Loucy (cell line): ENCODE results near the gene CENPP.
A peak's percentile ranks its signal among the peaks of the same experiment; 100 is the strongest.

Experiments used
- H2AFZ ChIP-seq: fragments of 200-600 bp; sonication (generic); 2 replicates; pipeline ENCODE4 v1.6.0; 2016; ENCODE audit warnings: antibody characterized with exemption, mild to moderate bottlenecking, low read length, moderate library complexity
- H3F3A ChIP-seq: fragments of 200-600 bp; 2 replicates; pipeline ENCODE4 v1.6.0; 2016; ENCODE audit warnings: antibody characterized with exemption, low read depth, mild to moderate bottlenecking
- H3K27me3 ChIP-seq: fragments of 200-600 bp; sonication (generic); 2 replicates; pipeline ENCODE4 v1.6.1; 2014; ENCODE audit warnings: low read length, mild to moderate bottlenecking; ENCODE audit not compliant: insufficient read depth, poor library complexity, severe bottlenecking
- H3K36me3 ChIP-seq: fragments of 200-600 bp; sonication (generic); 2 replicates; pipeline ENCODE4 v1.6.1; 2016; ENCODE audit warnings: low read length; ENCODE audit not compliant: insufficient read depth
- H3K4me1 ChIP-seq: fragments of 200-600 bp; sonication (generic); 2 replicates; pipeline ENCODE4 v1.5.1; 2014; ENCODE audit warnings: low read length, mild to moderate bottlenecking; ENCODE audit not compliant: insufficient read depth, poor library complexity, severe bottlenecking
- H3K4me2 ChIP-seq: fragments of 200-600 bp; sonication (generic); 2 replicates; pipeline ENCODE4 v1.6.0; 2014; ENCODE audit warnings: antibody characterized with exemption, low read length, low read depth, mild to moderate bottlenecking; ENCODE audit not compliant: poor library complexity, severe bottlenecking
- H3K4me3 ChIP-seq: fragments of 200-600 bp; sonication (generic); 2 replicates; pipeline ENCODE4 v1.5.1; 2014; ENCODE audit warnings: low read length, mild to moderate bottlenecking, mixed read lengths; ENCODE audit not compliant: poor library complexity, severe bottlenecking
- H3K79me2 ChIP-seq: fragments of 200-600 bp; sonication (generic); 2 replicates; pipeline ENCODE4 v1.6.1; 2014; ENCODE audit warnings: low read length; ENCODE audit not compliant: insufficient read depth
- H3K9ac ChIP-seq: fragments of 200-600 bp; sonication (generic); 2 replicates; pipeline ENCODE4 v1.6.0; 2014; ENCODE audit warnings: mild to moderate bottlenecking, low read depth, low read length, moderate library complexity; ENCODE audit not compliant: poor library complexity, severe bottlenecking
- H3K9me2 ChIP-seq: fragments of 200-600 bp; sonication (generic); replicated peaks from 2 replicates; pipeline ENCODE4 v1.6.1; 2016; ENCODE audit warnings: low read depth, low read length, mixed read lengths
- H3K9me3 ChIP-seq: fragments of 200-600 bp; sonication (generic); 2 replicates; pipeline ENCODE4 v1.6.1; 2014; ENCODE audit warnings: mild to moderate bottlenecking, antibody characterized with exemption, low read length, low read depth; ENCODE audit not compliant: insufficient read depth
- H4K20me1 ChIP-seq: fragments of 200-600 bp; sonication (generic); 2 replicates; pipeline ENCODE4 v1.6.0; 2014; ENCODE audit warnings: antibody characterized with exemption, low read length, mild to moderate bottlenecking; ENCODE audit not compliant: insufficient read depth, poor library complexity, severe bottlenecking
- CTCF ChIP-seq: fragments of 200-600 bp; sonication (generic); conservative IDR thresholded peaks from 2 replicates; pipeline ENCODE4 v1.5.1; 2014; ENCODE audit warnings: mild to moderate bottlenecking, antibody characterized with exemption, low read length
- EZH2phosphoT487 ChIP-seq: fragments of 200-600 bp; IDR thresholded peaks from 2 replicates; pipeline ENCODE4 v1.6.1; 2018; ENCODE audit warnings: antibody characterized with exemption, mild to moderate bottlenecking, moderate library complexity, borderline replicate concordance

CENPP gene

GRCh38 chr9:92438900-92439526 is 113.3 kb downstream of the CENPP start:
- Histone ChIP-seq H2AFZ (no peak overlapping the region), H3K9ac (no peak overlapping the region), H3K9me2 (no peaks in the 10 kb centered on the region), H3K27me3 (no peaks in the 10 kb centered on the region), H3K4me2 (no peak overlapping the region), H3K9me3 (no peaks in the 10 kb centered on the region), H3K4me1 (peaks cover 4% of the 10 kb centered on the region), H3F3A (no peaks in the 10 kb centered on the region), H3K4me3 (no peak overlapping the region), H4K20me1 (no peaks in the 10 kb centered on the region), H3K79me2 (no peaks in the 10 kb centered on the region), H3K36me3 (no peaks in the 10 kb centered on the region)
- peak; percentile 48; the same call in 1 of the 2 replicates for TF ChIP-seq CTCF
- TF ChIP-seq EZH2phosphoT487: no peak

- Histone ChIP-seq H2AFZ (no peak overlapping the region), H3K36me3 (no peaks in the 10 kb centered on the region), H3K4me2 (no peak overlapping the region), H3K4me3 (no peak overlapping the region), H3F3A (no peaks in the 10 kb centered on the region), H3K27me3 (no peaks in the 10 kb centered on the region), H3K79me2 (no peaks in the 10 kb centered on the region), H3K9me3 (no peaks in the 10 kb centered on the region), H3K9me2 (no peaks in the 10 kb centered on the region), H3K9ac (no peak overlapping the region), H3K4me1 (peaks cover 4% of the 10 kb centered on the region), H4K20me1 (no peaks in the 10 kb centered on the region)
- TF ChIP-seq EZH2phosphoT487: no peak
- TF ChIP-seq CTCF: no peak
These were observed 114.4 kb downstream of the CENPP start for GRCh38 chr9:92439921-92440750.

GRCh38 chr9:92440751-92441046 is 114.9 kb downstream of the CENPP start:
- Histone ChIP-seq H3K4me1 (no peaks in the 10 kb centered on the region), H3K4me2 (no peak overlapping the region), H3K9ac (no peak overlapping the region), H3K79me2 (no peaks in the 10 kb centered on the region), H3K9me3 (no peaks in the 10 kb centered on the region), H4K20me1 (no peaks in the 10 kb centered on the region), H3K36me3 (no peaks in the 10 kb centered on the region), H2AFZ (no peak overlapping the region), H3K9me2 (no peaks in the 10 kb centered on the region), H3K27me3 (no peaks in the 10 kb centered on the region), H3K4me3 (no peak overlapping the region), H3F3A (no peaks in the 10 kb centered on the region)
- TF ChIP-seq CTCF: no peak
- no peak for TF ChIP-seq EZH2phosphoT487
